Adrenal gland (tissue), 5 donors: ENCODE data around the gene FMN2.

ENCODE experiments used
- CTCF ChIP-seq, 6 experiments: fragments of 450-650 bp in 4 of 6; fragments of 200-600 bp in 2 of 6; sonication (generic) in 1 of 6; IDR thresholded peaks; 1 replicate in 5 of 6; 2 replicates in 1 of 6; pipeline versions ENCODE4 v1.5.1 to v1.8.0; 2016 to 2021; ENCODE audit warnings: antibody characterized with exemption in 6 of 6, mild to moderate bottlenecking in 2 of 6, moderate library complexity in 1 of 6
- POLR2A ChIP-seq, 2 donors: fragments of 450-650 bp; IDR thresholded peaks; one replicate each; pipeline ENCODE4 v1.6.1; 2017; ENCODE audit warnings: antibody characterized with exemption in 2 of 2, mild to moderate bottlenecking in 2 of 2, moderate library complexity in 1 of 2
- donor health status: DM: no; HTN: no; CAD: no.

- no peak for TF ChIP-seq POLR2A (IDR thresholded peaks at IDR 0.05)
- no peak for TF ChIP-seq CTCF (IDR thresholded peaks at IDR 0.05)
These were observed 272.2 kb downstream of the FMN2 start for GRCh38 chr1:240363914-240364313.
